Vagina (tissue), 2 donors: Measurements from ENCODE around the gene STAB2. TPM values are rescaled to one million over a fixed set of nuclear protein-coding genes. Genes with fewer than 3 reads are reported as not detected.

Source experiments
- DNase-seq, 2 donors: peaks; one replicate each; pipeline ENCODE4 v3.0.0-alpha.2; 2017; ENCODE audit errors: extremely low spot score in 2 of 2
- H3K27ac ChIP-seq: fragments of 200-600 bp; sonication (generic); one replicate; pipeline ENCODE4 v1.5.1; 2019
- H3K27me3 ChIP-seq: fragments of 200-600 bp; sonication (generic); one replicate; pipeline ENCODE4 v1.5.1; 2019
- H3K36me3 ChIP-seq, 2 donors: fragments of 200-600 bp; sonication (generic); one replicate each; pipeline ENCODE4 v1.5.1; 2017 to 2019
- H3K4me1 ChIP-seq: fragments of 200-600 bp; sonication (generic); one replicate; pipeline ENCODE4 v1.5.1; 2019
- H3K4me3 ChIP-seq, 2 donors: fragments of 200-600 bp; sonication (generic); 1 replicate in 1 of 2; 2 replicates in 1 of 2; pipeline ENCODE4 v1.5.1; 2016 to 2019
- H3K9me3 ChIP-seq: fragments of 200-600 bp; sonication (generic); one replicate; pipeline ENCODE4 v1.5.1; 2019
- POLR2A ChIP-seq, 2 donors: fragments of 450-650 bp; IDR thresholded peaks; one replicate each; pipeline ENCODE4 v1.6.1; 2017; ENCODE audit warnings: antibody characterized with exemption in 2 of 2, mild to moderate bottlenecking in 2 of 2, moderate library complexity in 2 of 2
- POLR2AphosphoS5 ChIP-seq, 2 donors: sonication (generic); formaldehyde crosslinking; IDR thresholded peaks; one replicate each; pipeline ENCODE4 v1.9.0; 2017; ENCODE audit warnings: antibody characterized with exemption in 2 of 2, mild to moderate bottlenecking in 2 of 2, low read depth in 1 of 2; ENCODE audit not compliant: insufficient read depth in 1 of 2
- intact Hi-C: fragments of 100-400 bp; cut with DNase I; formaldehyde crosslinking; loops from one replicate; pipeline ENCODE4 v1.15.1; 2023
- total RNA-seq: library from RNA; depleted of rRNA; stranded (reverse); fragments of >200 nt; gene quantifications from one replicate; pipeline ENCODE4 v1.2.3, GENCODE V29; 2016
- TF ChIP-seq, protein P1 (sequence below), 3 experiments: fragments of 450-650 bp in 2 of 3; fragments of 200-600 bp in 1 of 3; sonication (generic) in 1 of 3; IDR thresholded peaks; one replicate each; pipeline ENCODE4 v1.5.1; 2017 to 2019; ENCODE audit warnings: antibody characterized with exemption in 3 of 3, mild to moderate bottlenecking in 2 of 3, moderate library complexity in 2 of 3

The STAB2 gene
- total RNA-seq, 1 donor from 2014 or later: 0.25 TPM

DNA sequence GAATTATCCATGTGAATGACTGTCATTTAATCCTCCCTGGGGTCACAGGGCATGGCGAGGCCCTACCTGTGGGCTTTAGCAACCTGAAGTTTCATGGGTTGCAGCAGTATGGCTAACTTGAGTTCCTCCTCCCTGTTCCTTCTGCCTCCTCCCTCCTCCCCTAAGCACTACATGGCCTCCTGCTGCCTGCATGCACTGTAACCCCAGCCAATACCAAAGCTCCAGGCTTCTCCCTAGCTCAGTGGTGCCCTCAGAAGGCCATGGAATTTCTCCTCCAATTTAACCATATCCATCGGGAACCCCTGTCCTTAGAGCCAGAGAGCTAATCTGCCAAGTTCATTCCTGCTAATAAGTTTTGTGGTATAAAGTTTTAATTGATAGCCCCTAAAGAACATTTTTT, 158.9 kb downstream of the STAB2 start:
- H3K4me3 ChIP-seq: no peak overlapping the region
- no peaks in the 10 kb centered on the region for H3K36me3 ChIP-seq
- TF ChIP-seq, protein P1, sequence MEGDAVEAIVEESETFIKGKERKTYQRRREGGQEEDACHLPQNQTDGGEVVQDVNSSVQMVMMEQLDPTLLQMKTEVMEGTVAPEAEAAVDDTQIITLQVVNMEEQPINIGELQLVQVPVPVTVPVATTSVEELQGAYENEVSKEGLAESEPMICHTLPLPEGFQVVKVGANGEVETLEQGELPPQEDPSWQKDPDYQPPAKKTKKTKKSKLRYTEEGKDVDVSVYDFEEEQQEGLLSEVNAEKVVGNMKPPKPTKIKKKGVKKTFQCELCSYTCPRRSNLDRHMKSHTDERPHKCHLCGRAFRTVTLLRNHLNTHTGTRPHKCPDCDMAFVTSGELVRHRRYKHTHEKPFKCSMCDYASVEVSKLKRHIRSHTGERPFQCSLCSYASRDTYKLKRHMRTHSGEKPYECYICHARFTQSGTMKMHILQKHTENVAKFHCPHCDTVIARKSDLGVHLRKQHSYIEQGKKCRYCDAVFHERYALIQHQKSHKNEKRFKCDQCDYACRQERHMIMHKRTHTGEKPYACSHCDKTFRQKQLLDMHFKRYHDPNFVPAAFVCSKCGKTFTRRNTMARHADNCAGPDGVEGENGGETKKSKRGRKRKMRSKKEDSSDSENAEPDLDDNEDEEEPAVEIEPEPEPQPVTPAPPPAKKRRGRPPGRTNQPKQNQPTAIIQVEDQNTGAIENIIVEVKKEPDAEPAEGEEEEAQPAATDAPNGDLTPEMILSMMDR (IDR thresholded peaks at IDR 0.05): no peak
- no peaks in the 10 kb centered on the region for H3K9me3 ChIP-seq
- no peak for DNase-seq
- H3K27ac ChIP-seq: no peak overlapping the region
- peaks cover 6% of the 10 kb centered on the region for H3K4me1 ChIP-seq
- intact Hi-C loops: loop anchor here (5.0 kb wide), 1 partner anchor 1561 kb away; no protein-coding TSS in a partner anchor
- no peaks in the 10 kb centered on the region for H3K27me3 ChIP-seq

DNA sequence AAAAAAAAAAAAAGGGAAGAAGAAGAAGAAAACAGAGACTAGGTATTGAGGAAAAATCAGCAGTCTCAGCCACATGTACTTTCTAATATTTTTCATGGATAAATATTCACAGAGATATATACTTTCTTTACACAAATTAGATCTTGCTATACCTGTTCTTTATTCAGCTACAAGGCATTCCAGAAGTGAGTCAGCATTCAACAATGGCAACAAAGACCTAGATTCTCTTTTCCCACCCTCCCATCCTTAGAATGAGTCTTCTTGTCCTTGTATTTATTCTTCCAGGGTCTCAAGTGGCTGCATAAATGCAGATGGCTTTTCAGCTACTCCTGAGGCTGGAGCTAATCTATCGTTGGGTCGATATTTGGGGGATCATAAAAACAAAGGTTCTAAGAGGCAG, 160.9 kb downstream of the STAB2 start:
- Histone ChIP-seq H3K36me3 (no peaks in the 10 kb centered on the region), H3K27ac (no peak overlapping the region), H3K9me3 (no peaks in the 10 kb centered on the region), H3K27me3 (no peaks in the 10 kb centered on the region), H3K4me1 (no peaks in the 10 kb centered on the region), H3K4me3 (no peak overlapping the region)
- TF ChIP-seq POLR2A (IDR thresholded peaks at IDR 0.05) (no peak), POLR2AphosphoS5 (IDR thresholded peaks at IDR 0.05; ENCODE audit: insufficient read depth in 1 of 2, low read depth in 1 of 2) (no peak)
- TF ChIP-seq, protein P1 (IDR thresholded peaks at IDR 0.05): no peak
- DNase-seq: no peak
- intact Hi-C loops: loop anchor here (5.0 kb wide), 1 partner anchor 1559 kb away; no protein-coding TSS in a partner anchor

DNA sequence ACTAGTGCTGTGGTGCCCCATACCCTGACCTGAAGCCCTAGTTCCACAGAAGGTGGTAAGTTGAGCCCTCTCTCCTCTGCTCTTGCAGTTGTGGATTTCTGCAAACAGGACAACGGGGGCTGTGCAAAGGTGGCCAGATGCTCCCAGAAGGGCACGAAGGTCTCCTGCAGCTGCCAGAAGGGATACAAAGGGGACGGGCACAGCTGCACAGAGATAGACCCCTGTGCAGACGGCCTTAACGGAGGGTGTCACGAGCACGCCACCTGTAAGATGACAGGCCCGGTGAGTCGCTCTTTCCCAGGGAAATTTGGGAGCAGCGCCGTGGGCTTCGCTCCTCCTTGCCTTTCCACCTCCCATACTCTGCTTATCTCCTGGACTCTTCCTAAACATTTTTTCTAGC, 161.8 kb downstream of the STAB2 start:
- Histone ChIP-seq H3K27me3 (no peaks in the 10 kb centered on the region), H3K27ac (no peak overlapping the region), H3K4me1 (no peaks in the 10 kb centered on the region), H3K4me3 (no peak overlapping the region), H3K9me3 (no peaks in the 10 kb centered on the region), H3K36me3 (no peaks in the 10 kb centered on the region)
- intact Hi-C loops: loop anchor here (5.0 kb wide), 1 partner anchor 1558 kb away; no protein-coding TSS in a partner anchor
- TF ChIP-seq, protein P1 (IDR thresholded peaks at IDR 0.05): no peak
- TF ChIP-seq POLR2AphosphoS5 (IDR thresholded peaks at IDR 0.05; ENCODE audit: insufficient read depth in 1 of 2, low read depth in 1 of 2): no peak
- TF ChIP-seq POLR2A (IDR thresholded peaks at IDR 0.05): no peak
- no peak for DNase-seq

DNA sequence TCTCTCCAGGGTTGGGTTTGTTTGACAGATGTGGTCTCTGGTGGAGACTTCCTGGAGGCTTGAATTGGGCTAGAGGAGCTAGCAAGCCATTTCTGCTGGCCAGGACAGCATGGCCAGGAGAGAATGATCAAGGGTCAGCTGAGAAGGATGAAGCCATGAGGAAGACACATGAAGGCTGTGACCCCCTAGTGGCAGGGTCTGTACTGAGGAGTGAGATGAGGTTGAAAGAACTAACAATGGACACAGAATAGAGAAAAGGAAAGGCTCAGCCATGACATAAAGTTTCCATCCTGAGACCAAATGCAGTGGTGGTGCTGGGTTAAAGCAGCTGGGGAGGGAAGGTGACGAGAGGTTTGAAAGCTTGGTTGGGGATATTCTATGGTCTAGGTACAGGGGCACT, 164.1 kb downstream of the STAB2 start:
- intact Hi-C loops: no loop called here
- no peaks in the 10 kb centered on the region for H3K9me3 ChIP-seq
- H3K27ac ChIP-seq: no peak overlapping the region
- H3K27me3 ChIP-seq: no peaks in the 10 kb centered on the region
- H3K36me3 ChIP-seq: no peaks in the 10 kb centered on the region
- no peak for DNase-seq
- H3K4me1 ChIP-seq: no peaks in the 10 kb centered on the region
- H3K4me3 ChIP-seq: no peak overlapping the region
- TF ChIP-seq POLR2A (IDR thresholded peaks at IDR 0.05) (no peak), POLR2AphosphoS5 (IDR thresholded peaks at IDR 0.05; ENCODE audit: insufficient read depth in 1 of 2, low read depth in 1 of 2) (no peak)
- TF ChIP-seq, protein P1 (IDR thresholded peaks at IDR 0.05): no peak

DNA sequence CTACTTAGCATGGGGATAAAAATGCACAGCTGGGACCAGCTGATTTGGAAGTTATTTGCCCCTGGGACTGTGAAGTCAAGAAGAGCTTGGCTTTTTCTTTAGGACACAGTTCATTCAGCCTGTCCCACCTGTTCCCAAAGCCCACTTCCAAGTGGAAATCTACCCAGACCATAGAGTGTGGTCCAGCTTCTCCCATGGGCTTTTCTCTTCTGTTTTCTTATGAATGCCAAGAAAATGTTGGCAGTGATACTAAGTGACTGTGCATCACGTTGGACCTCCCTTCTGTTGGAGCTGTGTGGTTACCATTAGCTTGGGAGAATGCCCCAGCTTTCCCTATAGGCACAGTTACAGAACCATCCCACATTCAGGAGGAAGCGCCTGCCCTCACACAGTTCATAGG, 164.5 kb downstream of the STAB2 start:
- no peak for DNase-seq
- Histone ChIP-seq H3K4me3 (no peak overlapping the region), H3K4me1 (no peaks in the 10 kb centered on the region), H3K27ac (no peak overlapping the region), H3K27me3 (no peaks in the 10 kb centered on the region), H3K9me3 (no peaks in the 10 kb centered on the region), H3K36me3 (no peaks in the 10 kb centered on the region)
- intact Hi-C loops: no loop called here
- no peak for TF ChIP-seq POLR2AphosphoS5 (IDR thresholded peaks at IDR 0.05; ENCODE audit: insufficient read depth in 1 of 2, low read depth in 1 of 2)
- TF ChIP-seq, protein P1 (IDR thresholded peaks at IDR 0.05): no peak
